ENCODE measurements around the gene TAF4B. TPM values are rescaled to one million over a fixed set of nuclear protein-coding genes. Genes with fewer than 3 reads are reported as not detected.

The TAF4B gene
- total and polyA plus RNA-seq, 4 donors = 0.10 to 4.3 (median 0.30) TPM

DNA sequence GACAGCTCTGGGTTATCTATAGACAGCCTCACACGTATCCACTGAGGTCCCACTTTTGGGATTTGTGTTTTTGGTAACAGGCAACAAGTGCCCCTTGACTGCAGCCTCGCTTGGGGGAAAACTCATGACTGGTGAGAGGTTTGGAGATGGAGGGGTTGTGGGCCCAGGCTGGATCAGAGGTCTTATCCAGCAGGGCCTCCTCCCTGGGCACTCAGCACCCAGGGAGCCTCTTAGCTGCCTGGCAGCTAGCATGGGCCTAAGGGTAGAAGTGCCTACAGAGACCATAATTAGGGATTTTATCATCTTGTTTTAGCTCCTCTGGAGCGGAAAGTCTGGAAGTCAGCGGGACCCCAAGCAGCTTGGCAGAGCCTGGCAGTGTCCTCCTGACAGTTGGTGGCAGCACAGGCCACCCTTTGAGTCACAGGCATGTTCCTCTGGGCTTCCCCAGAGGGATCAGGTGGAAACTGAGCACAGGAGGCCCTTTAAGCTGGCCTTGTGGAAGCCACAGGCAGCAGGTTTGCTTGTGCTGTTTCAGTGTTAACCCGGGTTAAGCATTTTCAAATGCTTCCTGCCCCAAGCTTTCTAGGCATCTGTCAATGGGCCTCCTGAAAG is 179.1 kb downstream of the TAF4B start:
- no peaks in the 10 kb centered on the region for H3K9me3 ChIP-seq (ENCODE audit: control insufficient read depth in 4 of 4, low read length in 3 of 4)
- no peak overlapping the region for H3K9ac ChIP-seq (ENCODE audit: low read depth in 1 of 2, low read length in 2 of 2)
- no peak for DNase-seq (ENCODE audit: low spot score)
- no peak overlapping the region for H3K27ac ChIP-seq (ENCODE audit: low read depth in 1 of 2, low read length in 2 of 2)
- TF ChIP-seq TAF1 (conservative IDR thresholded peaks at IDR 0.05) (no peak), FOXA1 (IDR thresholded peaks at IDR 0.05) (no peak), RAD21 (IDR thresholded peaks at IDR 0.05) (peak; percentile 49 to 59), NR2F2 (IDR thresholded peaks at IDR 0.05) (no peak)
- TF ChIP-seq, protein P1, sequence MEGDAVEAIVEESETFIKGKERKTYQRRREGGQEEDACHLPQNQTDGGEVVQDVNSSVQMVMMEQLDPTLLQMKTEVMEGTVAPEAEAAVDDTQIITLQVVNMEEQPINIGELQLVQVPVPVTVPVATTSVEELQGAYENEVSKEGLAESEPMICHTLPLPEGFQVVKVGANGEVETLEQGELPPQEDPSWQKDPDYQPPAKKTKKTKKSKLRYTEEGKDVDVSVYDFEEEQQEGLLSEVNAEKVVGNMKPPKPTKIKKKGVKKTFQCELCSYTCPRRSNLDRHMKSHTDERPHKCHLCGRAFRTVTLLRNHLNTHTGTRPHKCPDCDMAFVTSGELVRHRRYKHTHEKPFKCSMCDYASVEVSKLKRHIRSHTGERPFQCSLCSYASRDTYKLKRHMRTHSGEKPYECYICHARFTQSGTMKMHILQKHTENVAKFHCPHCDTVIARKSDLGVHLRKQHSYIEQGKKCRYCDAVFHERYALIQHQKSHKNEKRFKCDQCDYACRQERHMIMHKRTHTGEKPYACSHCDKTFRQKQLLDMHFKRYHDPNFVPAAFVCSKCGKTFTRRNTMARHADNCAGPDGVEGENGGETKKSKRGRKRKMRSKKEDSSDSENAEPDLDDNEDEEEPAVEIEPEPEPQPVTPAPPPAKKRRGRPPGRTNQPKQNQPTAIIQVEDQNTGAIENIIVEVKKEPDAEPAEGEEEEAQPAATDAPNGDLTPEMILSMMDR (IDR thresholded peaks at IDR 0.05; ENCODE audit: low read depth, low read length, missing input control) = peak; percentile 12
- no peaks in the 10 kb centered on the region for H3K36me3 ChIP-seq (ENCODE audit: control insufficient read depth in 4 of 4, insufficient read depth in 3 of 4, low read depth in 1 of 4, low read length in 3 of 4)
- WGBS = 65% methylated on average over 5 of the region's 5 CpGs
- no peaks in the 10 kb centered on the region for H3K27me3 ChIP-seq (ENCODE audit: control insufficient read depth in 4 of 4, insufficient read depth in 4 of 4, low read length in 3 of 4)
- H3K4me3 ChIP-seq (ENCODE audit: low read depth in 1 of 3, low read length in 3 of 3) = no peak overlapping the region
- no peaks in the 10 kb centered on the region for H3K4me1 ChIP-seq (ENCODE audit: control insufficient read depth in 4 of 4, insufficient read depth in 4 of 4, low read length in 3 of 4)

DNA sequence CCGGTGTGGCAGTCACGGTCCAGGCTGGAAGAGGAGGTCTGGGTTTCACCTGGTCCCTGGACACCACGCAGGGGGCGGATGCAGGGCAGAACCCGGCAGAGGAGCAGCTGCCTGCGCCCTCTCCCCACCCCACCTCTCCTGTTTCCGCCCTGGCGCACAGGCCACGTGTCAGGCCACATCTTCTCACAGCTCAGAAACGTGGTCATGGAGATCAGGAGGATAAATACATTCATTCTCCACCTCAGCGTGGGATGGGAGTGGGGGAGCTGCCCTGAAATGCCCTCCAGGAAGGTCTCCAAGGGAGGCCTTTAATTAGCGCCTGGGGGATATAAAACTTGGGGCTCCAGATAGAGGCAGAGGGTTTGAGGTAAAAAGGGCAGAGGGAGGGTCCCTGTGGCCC is 180.1 kb downstream of the TAF4B start:
- Histone ChIP-seq H3K4me1 (ENCODE audit: control insufficient read depth in 4 of 4, insufficient read depth in 4 of 4, low read length in 3 of 4) (no peaks in the 10 kb centered on the region), H3K27me3 (ENCODE audit: control insufficient read depth in 4 of 4, insufficient read depth in 4 of 4, low read length in 3 of 4) (no peaks in the 10 kb centered on the region), H3K27ac (ENCODE audit: low read depth in 1 of 2, low read length in 2 of 2) (no peak overlapping the region), H3K9me3 (ENCODE audit: control insufficient read depth in 4 of 4, low read length in 3 of 4) (no peaks in the 10 kb centered on the region), H3K9ac (ENCODE audit: low read depth in 1 of 2, low read length in 2 of 2) (no peak overlapping the region), H3K4me3 (ENCODE audit: low read depth in 1 of 3, low read length in 3 of 3) (no peak overlapping the region), H3K36me3 (ENCODE audit: control insufficient read depth in 4 of 4, insufficient read depth in 3 of 4, low read depth in 1 of 4, low read length in 3 of 4) (no peaks in the 10 kb centered on the region)
- WGBS = 91% methylated on average over 12 of the region's 12 CpGs
- TF ChIP-seq RXRA (IDR thresholded peaks at IDR 0.05) (no peak), RAD21 (IDR thresholded peaks at IDR 0.05) (no peak)
- TF ChIP-seq, protein P2, sequence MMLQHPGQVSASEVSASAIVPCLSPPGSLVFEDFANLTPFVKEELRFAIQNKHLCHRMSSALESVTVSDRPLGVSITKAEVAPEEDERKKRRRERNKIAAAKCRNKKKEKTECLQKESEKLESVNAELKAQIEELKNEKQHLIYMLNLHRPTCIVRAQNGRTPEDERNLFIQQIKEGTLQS (IDR thresholded peaks at IDR 0.05) = no peak
- TF ChIP-seq, protein P3, sequence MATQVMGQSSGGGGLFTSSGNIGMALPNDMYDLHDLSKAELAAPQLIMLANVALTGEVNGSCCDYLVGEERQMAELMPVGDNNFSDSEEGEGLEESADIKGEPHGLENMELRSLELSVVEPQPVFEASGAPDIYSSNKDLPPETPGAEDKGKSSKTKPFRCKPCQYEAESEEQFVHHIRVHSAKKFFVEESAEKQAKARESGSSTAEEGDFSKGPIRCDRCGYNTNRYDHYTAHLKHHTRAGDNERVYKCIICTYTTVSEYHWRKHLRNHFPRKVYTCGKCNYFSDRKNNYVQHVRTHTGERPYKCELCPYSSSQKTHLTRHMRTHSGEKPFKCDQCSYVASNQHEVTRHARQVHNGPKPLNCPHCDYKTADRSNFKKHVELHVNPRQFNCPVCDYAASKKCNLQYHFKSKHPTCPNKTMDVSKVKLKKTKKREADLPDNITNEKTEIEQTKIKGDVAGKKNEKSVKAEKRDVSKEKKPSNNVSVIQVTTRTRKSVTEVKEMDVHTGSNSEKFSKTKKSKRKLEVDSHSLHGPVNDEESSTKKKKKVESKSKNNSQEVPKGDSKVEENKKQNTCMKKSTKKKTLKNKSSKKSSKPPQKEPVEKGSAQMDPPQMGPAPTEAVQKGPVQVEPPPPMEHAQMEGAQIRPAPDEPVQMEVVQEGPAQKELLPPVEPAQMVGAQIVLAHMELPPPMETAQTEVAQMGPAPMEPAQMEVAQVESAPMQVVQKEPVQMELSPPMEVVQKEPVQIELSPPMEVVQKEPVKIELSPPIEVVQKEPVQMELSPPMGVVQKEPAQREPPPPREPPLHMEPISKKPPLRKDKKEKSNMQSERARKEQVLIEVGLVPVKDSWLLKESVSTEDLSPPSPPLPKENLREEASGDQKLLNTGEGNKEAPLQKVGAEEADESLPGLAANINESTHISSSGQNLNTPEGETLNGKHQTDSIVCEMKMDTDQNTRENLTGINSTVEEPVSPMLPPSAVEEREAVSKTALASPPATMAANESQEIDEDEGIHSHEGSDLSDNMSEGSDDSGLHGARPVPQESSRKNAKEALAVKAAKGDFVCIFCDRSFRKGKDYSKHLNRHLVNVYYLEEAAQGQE (IDR thresholded peaks at IDR 0.05) = no peak
- no peak for DNase-seq (ENCODE audit: low spot score)

DNA sequence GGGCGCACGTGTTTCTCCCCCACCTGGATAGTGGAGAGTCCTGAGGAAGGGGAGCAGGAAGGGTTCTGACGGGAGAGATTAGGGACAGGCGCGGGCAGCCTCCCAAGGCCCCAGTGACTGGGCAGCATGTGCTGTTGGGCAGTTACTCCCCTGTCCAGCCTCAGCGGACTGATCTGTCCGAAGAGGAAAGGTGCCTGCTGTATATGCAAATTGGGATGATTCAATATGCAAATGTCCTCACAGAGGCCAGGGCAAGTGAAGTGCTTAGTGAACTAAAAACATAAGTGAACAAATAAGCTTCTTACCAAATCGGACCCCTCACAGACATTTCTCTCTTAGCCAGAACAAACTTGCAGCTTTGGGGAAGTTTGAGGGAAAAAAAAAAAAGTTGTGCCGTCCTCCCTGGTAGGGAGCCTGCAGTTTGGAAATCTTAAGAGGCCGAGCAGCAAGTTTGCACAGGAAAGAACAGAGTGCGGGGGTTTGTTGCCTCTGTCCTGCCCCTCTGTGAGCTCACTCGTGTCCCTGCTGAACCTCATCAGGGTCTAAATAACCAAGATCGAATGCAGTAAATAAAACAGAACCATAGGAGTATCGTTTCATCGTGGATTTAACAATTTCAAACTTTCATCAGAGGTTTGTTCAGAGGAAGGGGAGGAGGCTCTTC is 180.7 kb downstream of the TAF4B start:
- Histone ChIP-seq H3K36me3 (ENCODE audit: control insufficient read depth in 4 of 4, insufficient read depth in 3 of 4, low read depth in 1 of 4, low read length in 3 of 4) (no peaks in the 10 kb centered on the region), H3K9ac (ENCODE audit: low read depth in 1 of 2, low read length in 2 of 2) (no peak overlapping the region), H3K4me1 (ENCODE audit: control insufficient read depth in 4 of 4, insufficient read depth in 4 of 4, low read length in 3 of 4) (no peaks in the 10 kb centered on the region), H3K9me3 (ENCODE audit: control insufficient read depth in 4 of 4, low read length in 3 of 4) (no peaks in the 10 kb centered on the region), H3K4me3 (ENCODE audit: low read depth in 1 of 3, low read length in 3 of 3) (no peak overlapping the region), H3K27ac (ENCODE audit: low read depth in 1 of 2, low read length in 2 of 2) (no peak overlapping the region), H3K27me3 (ENCODE audit: control insufficient read depth in 4 of 4, insufficient read depth in 4 of 4, low read length in 3 of 4) (no peaks in the 10 kb centered on the region)
- no peak for TF ChIP-seq HNF4A (conservative IDR thresholded peaks at IDR 0.05)
- TF ChIP-seq, protein P1 (IDR thresholded peaks at IDR 0.05; ENCODE audit: low read depth, low read length, missing input control) = no peak
- TF ChIP-seq, protein P3 (IDR thresholded peaks at IDR 0.05) = no peak
- WGBS = 85% methylated on average over 15 of the region's 15 CpGs
- DNase-seq (ENCODE audit: low spot score) = no peak
